Duodenal mucosa (tissue), 2 donors: Measurements from ENCODE around the gene SULT1C2.
"Not testable (repeated sequence)": the region's sequence is repeated elsewhere in the genome, so short reads cannot be mapped to it uniquely, and the experiment has no call there.

Experiments used
- H3K27ac ChIP-seq: one replicate; pipeline ENCODE4 v1.7.0; 2013; ENCODE audit warnings: low read depth, low read length
- H3K27me3 ChIP-seq, 2 donors: one replicate each; pipeline ENCODE4 v1.7.0; 2013; ENCODE audit warnings: low read length in 2 of 2, control low read depth in 1 of 2; ENCODE audit not compliant: insufficient read depth in 2 of 2, control insufficient read depth in 1 of 2
- H3K36me3 ChIP-seq, 2 donors: one replicate each; pipeline ENCODE4 v1.7.0; 2013; ENCODE audit warnings: low read length in 2 of 2, control low read depth in 1 of 2; ENCODE audit not compliant: insufficient read depth in 2 of 2, control insufficient read depth in 1 of 2
- H3K4me1 ChIP-seq, 2 donors: one replicate each; pipeline ENCODE4 v1.7.0; 2013; ENCODE audit warnings: low read length in 2 of 2, control low read depth in 1 of 2; ENCODE audit not compliant: insufficient read depth in 2 of 2, control insufficient read depth in 1 of 2
- H3K4me3 ChIP-seq, 2 donors: one replicate each; pipeline ENCODE4 v1.7.0; 2013; ENCODE audit warnings: low read length in 2 of 2, low read depth in 1 of 2
- H3K9ac ChIP-seq, 2 donors: one replicate each; pipeline ENCODE4 v1.7.0; 2013; ENCODE audit warnings: low read length in 2 of 2, low read depth in 1 of 2
- H3K9me3 ChIP-seq, 2 donors: one replicate each; pipeline ENCODE4 v1.7.0; 2013; ENCODE audit warnings: low read length in 2 of 2, control low read depth in 1 of 2; ENCODE audit not compliant: control insufficient read depth in 1 of 2

Gene SULT1C2

DNA sequence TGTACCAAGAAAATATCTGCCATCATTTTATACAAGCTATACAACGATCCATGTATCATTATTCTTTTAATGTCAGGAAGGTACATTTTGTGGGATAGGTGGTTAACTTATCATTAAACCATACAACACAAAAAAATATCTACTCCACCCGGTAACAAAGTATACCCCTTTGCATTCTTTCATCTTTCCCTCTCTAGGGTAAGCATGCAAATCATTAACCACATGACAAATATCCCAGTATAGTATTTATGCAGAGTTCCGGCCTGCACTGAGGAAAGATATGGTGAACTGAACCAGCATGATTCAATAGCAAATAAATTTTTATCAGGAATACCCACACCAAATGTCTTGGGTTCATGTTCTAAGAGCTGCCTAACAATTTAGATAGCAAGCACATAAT lies 22.5 kb upstream of the SULT1C2 start:
- Histone ChIP-seq H3K27me3 (no peaks in the 10 kb centered on the region), H3K4me3 (no peak overlapping the region), H3K4me1 (peaks cover 52 to 69% of the 10 kb centered on the region in 2 donors), H3K27ac (no peak overlapping the region), H3K9me3 (no peaks in the 10 kb centered on the region), H3K36me3 (no peaks in the 10 kb centered on the region), H3K9ac (no peak overlapping the region)

DNA sequence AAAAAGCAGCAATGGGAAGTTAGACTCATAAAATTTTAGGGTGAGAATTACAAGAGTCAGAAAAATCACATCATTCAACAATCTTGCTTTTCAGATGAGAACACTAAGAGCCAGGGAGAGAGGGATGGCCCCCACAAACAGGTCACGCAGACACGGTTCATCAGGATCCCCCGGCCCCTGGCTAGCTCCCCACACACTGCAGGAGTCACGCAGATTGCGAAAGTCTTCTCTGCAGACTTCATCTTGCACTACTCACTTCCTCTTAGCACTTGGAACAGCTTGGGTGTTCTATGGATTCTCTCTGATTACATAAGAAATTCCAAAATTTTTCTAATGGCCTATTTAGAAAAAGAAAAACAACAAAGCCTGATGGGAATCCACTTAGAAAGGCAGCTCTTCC lies 21.6 kb upstream of the SULT1C2 start:
- H3K9ac ChIP-seq: no peak overlapping the region
- no peaks in the 10 kb centered on the region for H3K27me3 ChIP-seq
- no peaks in the 10 kb centered on the region for H3K36me3 ChIP-seq
- peak overlapping the region; percentile 59 for H3K27ac ChIP-seq
- no peaks in the 10 kb centered on the region for H3K9me3 ChIP-seq
- H3K4me1 ChIP-seq: peaks cover 59 to 74% of the 10 kb centered on the region in 2 donors
- H3K4me3 ChIP-seq: peak overlapping the region in 1 of 2 donors; percentile 32

DNA sequence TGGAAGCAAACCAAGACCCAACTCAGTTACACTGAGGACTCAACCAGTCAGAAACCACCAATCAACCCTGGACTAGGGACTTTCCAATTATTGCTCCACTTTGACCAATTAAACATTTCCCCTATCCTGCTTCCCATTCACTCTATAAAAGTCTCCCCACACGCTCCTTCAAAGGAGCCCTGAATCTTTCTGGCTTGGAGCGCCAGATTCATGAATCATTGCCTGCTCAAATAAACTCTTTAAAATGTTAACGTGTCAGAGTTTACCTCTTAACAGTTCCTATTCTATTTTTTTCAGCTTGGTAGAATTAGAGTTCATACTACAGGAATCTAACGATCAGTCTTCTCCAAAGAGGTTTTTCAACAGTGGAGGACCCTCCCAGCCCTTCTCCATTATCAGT lies 20.7 kb upstream of the SULT1C2 start:
- no peaks in the 10 kb centered on the region for H3K27me3 ChIP-seq
- H3K9ac ChIP-seq: no peak overlapping the region
- peaks cover 63 to 71% of the 10 kb centered on the region in 2 donors for H3K4me1 ChIP-seq
- H3K9me3 ChIP-seq: no peaks in the 10 kb centered on the region
- no peaks in the 10 kb centered on the region for H3K36me3 ChIP-seq
- H3K27ac ChIP-seq: peak overlapping the region; percentile 59
- no peak overlapping the region for H3K4me3 ChIP-seq

DNA sequence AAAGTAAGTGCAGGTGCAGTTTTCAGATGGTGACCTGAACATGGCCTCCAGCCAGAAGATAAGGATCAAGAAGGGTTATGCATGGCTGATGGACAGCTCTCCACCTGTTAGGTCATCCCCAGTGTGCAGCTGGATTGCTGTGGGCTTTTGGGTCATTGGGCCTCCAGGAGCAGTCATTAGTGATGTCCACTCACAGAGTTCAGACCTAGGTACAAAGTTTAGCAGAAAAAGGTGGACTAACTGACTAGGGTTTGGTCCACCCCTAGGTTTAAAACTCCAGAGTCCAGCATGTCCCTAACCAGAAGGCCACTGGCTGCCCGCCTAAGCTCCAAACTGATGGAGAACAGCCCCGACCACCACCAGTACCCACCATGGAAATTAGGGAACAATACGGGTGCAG lies 18.3 kb upstream of the SULT1C2 start:
- H3K27ac ChIP-seq: no peak overlapping the region
- H3K4me1 ChIP-seq: peaks cover 63 to 64% of the 10 kb centered on the region in 2 donors
- H3K9me3 ChIP-seq: no peaks in the 10 kb centered on the region
- H3K4me3 ChIP-seq: peak overlapping the region in 1 of 2 donors; percentile 19
- no peaks in the 10 kb centered on the region for H3K36me3 ChIP-seq
- H3K9ac ChIP-seq: no peak overlapping the region
- no peaks in the 10 kb centered on the region for H3K27me3 ChIP-seq

DNA sequence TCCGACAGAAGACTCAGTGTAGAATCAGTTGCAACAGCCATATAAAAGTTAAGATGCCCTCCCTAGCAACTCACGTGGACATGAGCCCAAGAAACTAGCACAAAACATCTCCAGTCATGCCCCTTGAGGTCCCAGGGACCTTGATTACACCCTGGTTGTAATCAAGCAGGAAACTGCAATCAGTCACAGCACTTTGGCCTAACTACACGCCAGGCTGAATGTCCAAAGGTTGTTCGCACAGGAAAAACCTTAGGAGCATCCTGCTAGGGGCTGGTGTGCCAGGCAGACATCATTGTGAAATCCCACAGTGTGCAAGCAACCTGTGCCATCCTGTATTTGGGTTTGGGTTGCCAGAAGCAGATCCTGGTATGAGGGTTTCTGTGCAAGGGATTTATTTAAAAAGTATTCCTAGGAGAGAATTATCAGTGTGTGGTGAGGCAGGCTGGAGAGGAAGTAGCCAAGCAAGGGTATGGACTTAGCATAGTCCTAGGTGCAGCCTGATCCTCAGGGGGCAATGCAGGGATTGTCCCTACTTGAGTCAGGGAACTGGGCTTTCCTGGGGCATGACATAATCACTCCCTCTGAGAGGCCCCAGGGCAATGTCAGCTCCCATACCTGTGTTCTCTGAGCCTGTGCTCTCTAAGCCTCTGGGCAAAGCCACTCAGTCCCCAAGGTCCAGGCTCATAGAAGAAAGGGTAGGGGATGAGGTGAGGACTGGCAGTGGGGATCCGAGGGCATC lies 17.8 kb upstream of the SULT1C2 start:
- Histone ChIP-seq H3K9me3 (no peaks in the 10 kb centered on the region), H3K9ac (peak overlapping the region; percentile 25 to 26), H3K27me3 (no peaks in the 10 kb centered on the region), H3K4me3 (peak overlapping the region; percentile 53), H3K27ac (peak overlapping the region; percentile 80), H3K4me1 (peaks cover 59 to 60% of the 10 kb centered on the region in 2 donors), H3K36me3 (no peaks in the 10 kb centered on the region)

DNA sequence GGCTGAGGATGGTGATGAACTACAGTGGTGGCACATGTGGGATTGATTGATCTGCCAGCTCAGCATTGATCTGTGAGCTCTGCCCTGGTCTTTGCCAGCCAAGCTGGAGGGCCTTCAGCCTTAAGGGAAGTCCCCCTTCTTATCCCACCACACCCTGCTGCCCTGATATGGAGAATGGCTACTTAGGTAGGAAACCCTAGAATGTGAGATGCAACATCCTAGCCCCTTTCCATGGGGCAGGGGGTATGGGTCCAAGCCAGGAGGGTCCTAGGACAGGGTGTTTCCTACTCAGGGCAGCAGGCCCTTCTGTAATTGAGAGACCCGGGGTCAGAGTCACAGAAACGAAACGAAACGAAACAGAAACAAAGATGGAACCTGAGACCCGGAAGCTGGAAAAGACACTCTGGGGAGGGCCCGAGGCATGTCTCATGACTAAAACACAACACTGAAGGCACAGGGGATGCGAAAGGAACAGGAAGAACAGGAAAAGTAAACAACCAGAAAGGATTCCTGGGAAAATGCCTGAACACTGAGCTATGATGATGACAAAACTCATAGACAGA lies 16.9 kb upstream of the SULT1C2 start:
- Histone ChIP-seq H3K4me3 (peak overlapping the region; percentile 53), H3K27me3 (no peaks in the 10 kb centered on the region), H3K9ac (peak overlapping the region; percentile 26 to 45), H3K4me1 (peaks cover 51 to 53% of the 10 kb centered on the region in 2 donors), H3K9me3 (no peaks in the 10 kb centered on the region), H3K27ac (peak overlapping the region; percentile 80), H3K36me3 (no peaks in the 10 kb centered on the region)

DNA sequence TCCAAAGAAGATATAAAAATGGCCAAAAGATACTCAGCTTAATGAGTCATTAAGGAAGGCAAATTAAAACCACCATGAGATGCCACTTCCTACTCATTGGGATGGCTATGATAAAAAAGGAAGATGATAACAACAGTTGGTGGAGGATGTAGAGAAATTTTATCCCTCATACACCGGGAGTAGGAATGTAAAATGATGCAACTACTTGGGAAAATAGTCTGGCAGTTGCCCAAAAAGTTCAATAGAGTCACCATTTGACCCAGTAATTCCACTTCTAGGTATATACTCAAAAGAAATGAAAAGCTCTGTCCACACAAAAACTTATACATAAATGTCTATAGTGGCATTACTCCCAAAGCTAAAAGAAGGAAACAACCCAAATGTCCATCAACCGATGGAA lies 10.1 kb upstream of the SULT1C2 start:
- no peaks in the 10 kb centered on the region for H3K9me3 ChIP-seq
- H3K9ac ChIP-seq: no peak overlapping the region
- H3K4me3 ChIP-seq: no peak overlapping the region
- no peak overlapping the region for H3K27ac ChIP-seq
- peaks cover 13 to 16% of the 10 kb centered on the region in 2 donors for H3K4me1 ChIP-seq
- no peaks in the 10 kb centered on the region for H3K36me3 ChIP-seq
- H3K27me3 ChIP-seq: no peaks in the 10 kb centered on the region

DNA sequence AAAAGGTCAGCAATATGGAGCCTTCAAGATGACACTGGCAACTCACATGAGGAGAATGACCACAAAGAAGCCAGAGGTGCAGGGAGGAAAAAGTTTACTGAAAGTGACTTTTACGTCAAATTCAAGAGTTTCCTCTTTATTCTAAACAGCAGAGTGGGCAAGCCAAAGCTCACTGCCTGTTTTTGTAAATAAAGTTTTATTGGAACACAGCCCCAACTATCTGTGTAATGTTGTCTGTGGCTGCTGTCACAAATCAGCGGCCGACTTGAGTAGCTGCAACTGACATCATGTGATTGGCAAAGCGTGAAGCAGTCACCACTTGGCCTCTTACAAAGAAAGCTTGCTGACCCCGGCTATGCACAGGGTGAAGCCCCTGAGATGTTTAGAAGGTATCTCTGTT lies 9.2 kb upstream of the SULT1C2 start:
- H3K27ac ChIP-seq: no peak overlapping the region
- H3K4me3 ChIP-seq: no peak overlapping the region
- no peaks in the 10 kb centered on the region for H3K9me3 ChIP-seq
- H3K9ac ChIP-seq: no peak overlapping the region
- H3K36me3 ChIP-seq: no peaks in the 10 kb centered on the region
- peaks cover 13 to 16% of the 10 kb centered on the region in 2 donors for H3K4me1 ChIP-seq
- H3K27me3 ChIP-seq: no peaks in the 10 kb centered on the region

DNA sequence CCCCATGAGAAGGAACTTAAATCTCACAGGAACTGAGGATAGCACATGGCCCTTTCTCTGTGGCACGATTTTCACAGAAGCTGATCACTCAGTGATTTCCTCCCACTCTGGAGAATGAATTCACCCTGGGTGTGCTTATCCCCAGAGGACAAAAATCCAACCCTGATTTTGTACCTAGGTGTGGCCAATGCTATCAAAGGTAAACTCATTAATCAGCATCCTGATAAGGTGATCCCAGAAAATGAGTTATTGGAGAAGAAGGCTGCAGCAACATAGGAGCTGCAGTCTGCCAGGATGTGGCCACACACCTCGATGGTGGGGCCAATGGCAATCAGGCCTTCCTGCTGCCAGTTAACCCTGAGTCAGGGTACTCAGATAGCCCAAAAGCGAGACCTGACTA lies 8.2 kb upstream of the SULT1C2 start:
- peak overlapping the region in 1 of 2 donors; percentile 19 for H3K4me3 ChIP-seq
- no peaks in the 10 kb centered on the region for H3K36me3 ChIP-seq
- H3K27ac ChIP-seq: no peak overlapping the region
- H3K9me3 ChIP-seq: no peaks in the 10 kb centered on the region
- no peaks in the 10 kb centered on the region for H3K27me3 ChIP-seq
- no peak overlapping the region for H3K9ac ChIP-seq
- H3K4me1 ChIP-seq: peaks cover 13 to 22% of the 10 kb centered on the region in 2 donors

DNA sequence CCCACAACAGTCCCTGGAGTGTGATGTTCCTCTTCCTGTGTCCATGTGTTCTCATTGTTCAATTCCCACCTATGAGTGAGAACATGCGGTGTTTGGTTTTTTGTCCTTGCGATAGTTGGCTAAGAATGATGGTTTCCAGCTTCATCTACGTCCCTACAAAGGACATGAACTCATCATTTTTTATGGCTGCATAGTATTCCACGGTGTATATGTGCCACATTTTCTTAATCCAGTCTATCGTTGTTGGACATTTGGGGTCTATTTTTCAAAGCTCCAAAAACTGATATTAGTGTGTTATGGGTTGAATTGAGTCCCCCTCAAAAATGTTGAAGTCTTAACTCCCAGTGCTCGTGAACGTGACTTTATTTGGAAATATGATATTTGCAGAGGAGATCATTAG lies 4.1 kb upstream of the SULT1C2 start:
- H3K27me3 ChIP-seq, H3K9ac ChIP-seq, H3K9me3 ChIP-seq, H3K4me3 ChIP-seq, H3K36me3 ChIP-seq, H3K27ac ChIP-seq: not testable (repeated sequence)
- H3K4me1 ChIP-seq: peaks cover 11 to 42% of the 10 kb centered on the region in 2 donors
